ENCODE data around the gene LRP2.
"Not testable (repeated sequence)": the region's sequence is repeated elsewhere in the genome, so short reads cannot be mapped to it uniquely, and the experiment has no call there.

The LRP2 gene

DNA sequence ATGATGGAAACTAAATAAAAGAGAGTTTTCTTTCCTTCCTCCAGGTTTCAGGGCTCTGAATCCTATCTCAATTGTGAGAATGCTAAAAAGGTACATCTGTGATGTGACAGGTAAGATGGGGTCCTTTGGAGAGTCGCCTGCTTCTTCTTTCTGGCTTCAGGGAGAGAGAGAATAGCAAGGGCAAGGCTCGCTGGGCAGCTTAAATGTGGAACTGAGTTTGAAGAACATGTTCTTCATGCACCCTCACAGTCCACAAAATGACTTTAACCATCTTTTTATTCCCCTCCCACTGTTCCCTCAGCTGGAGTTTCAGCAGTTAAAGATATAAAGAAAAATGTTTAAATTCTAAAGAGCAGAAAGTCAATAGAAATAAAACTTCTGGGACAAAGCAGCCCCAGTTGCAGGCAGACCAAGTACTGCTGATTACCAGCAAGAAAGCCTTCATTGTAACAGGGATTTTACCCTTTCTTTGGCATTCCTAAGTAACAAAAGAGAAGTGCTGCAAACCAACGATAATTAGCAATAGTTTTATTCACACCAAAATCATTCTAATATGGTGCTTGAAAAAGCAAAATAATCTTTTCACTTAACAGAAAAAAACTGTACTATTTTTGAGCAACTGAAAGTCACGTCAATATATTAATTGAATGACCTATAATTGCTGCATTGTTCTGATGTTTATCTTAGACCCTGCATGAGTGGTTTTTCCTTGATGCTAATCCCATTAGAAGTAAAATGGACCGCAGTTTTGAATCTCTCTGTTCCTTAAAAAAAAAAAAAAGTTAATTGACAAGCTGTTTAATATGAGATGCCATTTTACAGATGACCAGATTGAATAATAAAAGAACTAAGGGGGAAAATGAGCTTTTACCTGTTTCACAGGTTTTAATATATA lies 61.5 kb downstream of the LRP2 start:
- Mint-ChIP-seq H3K27ac (no peak overlapping the region), H3K9me3 (no peaks in the 10 kb centered on the region), H3K4me1 (ENCODE audit: low read depth) (no peaks in the 10 kb centered on the region), H3K4me3 (no peak overlapping the region), H3K27me3 (peaks cover 11% of the 10 kb centered on the region), H3K36me3 (ENCODE audit: low read depth) (no peaks in the 10 kb centered on the region)
- no peak for DNase-seq

DNA sequence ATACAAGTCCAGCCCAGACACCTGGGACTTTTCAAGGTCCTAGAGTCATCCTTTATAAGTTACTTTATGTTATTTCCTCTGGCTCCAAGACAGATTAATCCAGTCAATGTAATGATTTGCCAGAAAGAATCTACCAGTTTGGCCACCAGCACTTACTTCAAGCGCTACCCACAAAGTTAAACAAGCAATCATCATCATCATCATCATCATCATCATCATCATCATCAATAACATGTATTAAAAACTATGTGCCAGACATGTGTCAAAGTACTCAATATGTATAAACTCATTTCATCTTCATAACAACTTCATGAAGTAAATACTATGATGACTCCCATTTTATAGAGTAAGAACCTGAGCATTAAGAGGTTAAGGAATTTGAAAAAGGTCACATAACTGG lies 64.3 kb downstream of the LRP2 start:
- no peak overlapping the region for H3K27ac Mint-ChIP-seq
- DNase-seq = no peak
- H3K4me1 Mint-ChIP-seq (ENCODE audit: low read depth) = no peaks in the 10 kb centered on the region
- H3K36me3 Mint-ChIP-seq (ENCODE audit: low read depth) = no peaks in the 10 kb centered on the region
- peaks cover 16% of the 10 kb centered on the region for H3K27me3 Mint-ChIP-seq
- H3K4me3 Mint-ChIP-seq = no peak overlapping the region
- no peaks in the 10 kb centered on the region for H3K9me3 Mint-ChIP-seq

DNA sequence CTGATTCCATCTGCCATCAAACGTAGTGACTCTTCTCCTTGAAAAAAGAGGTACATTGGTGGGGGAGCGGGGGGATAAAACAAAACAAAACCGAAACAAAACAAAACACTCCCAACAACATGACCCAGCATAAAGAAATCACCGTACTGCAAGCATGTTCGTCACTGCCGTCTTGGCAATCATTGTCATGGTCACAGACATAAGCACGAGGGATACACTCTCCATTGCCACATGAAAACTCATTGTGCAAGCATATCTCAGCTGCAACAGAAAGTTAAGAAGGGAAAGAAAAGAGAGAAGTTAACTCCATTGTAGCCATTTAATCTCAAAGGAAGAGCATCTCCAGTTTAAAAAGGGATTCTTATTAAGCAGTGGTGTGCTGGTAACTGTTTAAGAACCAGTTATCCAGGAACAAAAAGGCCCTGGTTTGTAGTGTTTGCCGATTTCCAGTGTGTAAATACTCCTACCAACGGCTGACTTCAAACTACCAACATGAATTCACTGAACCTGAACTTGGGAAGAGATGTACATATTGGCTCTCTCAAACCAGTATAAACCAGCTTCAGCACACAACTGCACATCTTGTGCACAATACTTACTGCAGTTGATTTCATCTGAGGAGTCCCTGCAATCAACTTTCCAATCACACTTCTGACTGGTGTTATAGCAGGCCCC lies 68.2 kb downstream of the LRP2 start:
- H3K9me3 Mint-ChIP-seq = no peaks in the 10 kb centered on the region
- no peaks in the 10 kb centered on the region for H3K36me3 Mint-ChIP-seq (ENCODE audit: low read depth)

DNA sequence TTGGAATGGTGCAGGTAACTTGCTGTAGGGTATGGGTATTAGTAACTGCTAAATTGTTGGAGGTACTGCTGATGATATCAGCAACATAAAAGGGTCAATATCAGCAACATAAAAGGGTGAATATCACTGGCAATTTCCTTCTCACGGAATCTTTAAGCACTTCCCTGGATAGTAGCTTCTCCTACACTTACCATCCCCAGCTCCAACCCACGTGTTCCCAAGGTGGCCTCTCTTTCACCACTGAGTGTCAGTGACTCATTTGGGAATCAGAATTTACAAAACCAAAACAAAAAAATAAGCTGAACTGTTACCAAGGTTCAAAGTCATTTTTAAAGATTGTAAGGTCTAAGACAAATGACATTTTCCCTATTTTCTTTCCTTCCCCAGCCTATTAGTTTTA lies 70.8 kb downstream of the LRP2 start:
- Mint-ChIP-seq H3K36me3 (ENCODE audit: low read depth) (no peaks in the 10 kb centered on the region), H3K27ac (no peak overlapping the region), H3K4me1 (ENCODE audit: low read depth) (no peaks in the 10 kb centered on the region), H3K27me3 (peaks cover 23% of the 10 kb centered on the region), H3K9me3 (no peaks in the 10 kb centered on the region), H3K4me3 (no peak overlapping the region)
- DNase-seq = no peak

More for the DNA sequence above, 68.2 kb downstream of the LRP2 start:
- no peak overlapping the region for H3K4me3 Mint-ChIP-seq
- no peak for DNase-seq
- H3K27ac Mint-ChIP-seq = no peak overlapping the region
- H3K27me3 Mint-ChIP-seq = peaks cover 28% of the 10 kb centered on the region
- no peaks in the 10 kb centered on the region for H3K4me1 Mint-ChIP-seq (ENCODE audit: low read depth)

DNA sequence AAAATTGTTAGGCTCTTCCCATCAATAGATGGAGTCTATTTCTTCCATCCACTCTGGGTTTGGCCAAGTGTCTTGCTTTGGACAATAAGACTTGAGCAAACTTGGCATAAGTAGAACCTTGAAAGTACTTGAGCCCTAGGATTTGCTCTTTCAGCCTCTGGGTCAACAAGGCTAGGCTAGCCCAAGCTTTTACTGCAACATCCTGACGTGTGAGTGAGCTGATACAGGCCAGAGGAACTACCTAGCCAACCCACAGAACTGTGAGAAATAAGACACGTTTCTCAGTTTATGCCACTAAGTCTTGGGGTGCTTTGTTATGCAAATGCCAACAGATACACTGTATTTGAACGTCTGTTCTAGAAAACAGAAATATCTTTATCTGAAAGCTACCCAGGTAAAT lies 71.9 kb downstream of the LRP2 start:
- Mint-ChIP-seq H3K9me3 (no peaks in the 10 kb centered on the region), H3K4me3 (no peak overlapping the region), H3K27ac (no peak overlapping the region), H3K4me1 (ENCODE audit: low read depth) (no peaks in the 10 kb centered on the region), H3K27me3 (peaks cover 27% of the 10 kb centered on the region), H3K36me3 (ENCODE audit: low read depth) (no peaks in the 10 kb centered on the region)
- no peak for DNase-seq

DNA sequence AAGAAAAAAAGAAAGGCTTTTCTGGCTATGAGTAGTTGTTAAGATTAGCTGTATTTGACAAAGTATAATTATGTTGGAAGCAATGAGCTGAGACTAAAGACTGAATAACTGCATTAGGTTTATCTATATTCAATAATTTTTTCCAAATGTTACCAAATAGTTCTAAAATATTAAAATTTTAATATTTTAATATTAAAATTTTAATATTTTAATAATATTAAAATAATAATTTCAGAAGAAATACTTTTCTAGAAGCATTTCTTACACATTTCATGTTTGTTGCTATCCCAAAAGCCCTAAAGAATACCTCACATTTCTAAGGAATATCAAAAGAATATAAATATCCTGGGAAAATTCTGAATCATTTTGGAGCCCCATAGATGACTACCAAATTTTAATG lies 74.7 kb downstream of the LRP2 start:
- H3K27ac Mint-ChIP-seq = no peak overlapping the region
- peaks cover 27% of the 10 kb centered on the region for H3K27me3 Mint-ChIP-seq
- DNase-seq = no peak
- no peak overlapping the region for H3K4me3 Mint-ChIP-seq
- H3K4me1 Mint-ChIP-seq (ENCODE audit: low read depth) = no peaks in the 10 kb centered on the region
- no peaks in the 10 kb centered on the region for H3K36me3 Mint-ChIP-seq (ENCODE audit: low read depth)
- no peaks in the 10 kb centered on the region for H3K9me3 Mint-ChIP-seq

DNA sequence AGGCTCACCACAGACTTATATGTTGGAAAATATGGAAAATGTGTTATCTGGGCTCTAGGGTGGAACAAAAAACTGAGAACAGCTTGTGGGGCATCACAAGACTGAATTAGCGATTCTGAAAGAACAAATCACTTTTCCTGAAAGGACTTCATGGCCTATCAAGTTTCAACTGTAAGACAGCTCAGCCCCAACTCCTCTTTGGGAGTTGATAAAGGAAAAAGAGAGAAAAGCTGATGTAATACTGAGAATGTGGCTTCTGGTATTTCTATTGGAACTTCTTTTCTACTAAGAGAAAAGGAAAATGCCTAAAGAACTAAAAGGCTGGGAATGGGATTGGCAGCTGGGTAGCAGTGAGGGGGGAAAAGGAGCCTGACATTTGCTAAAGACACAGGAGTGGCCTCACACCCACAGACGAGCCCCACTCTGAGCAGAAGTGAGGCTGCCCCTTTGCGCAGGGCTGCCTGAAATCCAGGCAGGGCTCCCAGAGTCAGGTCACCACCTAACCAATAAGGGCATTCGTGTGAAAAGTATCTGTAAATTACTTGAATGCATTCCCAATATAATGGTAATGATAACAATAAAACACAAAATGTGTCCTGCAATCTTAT lies 75.6 kb downstream of the LRP2 start:
- Mint-ChIP-seq H3K4me1 (ENCODE audit: low read depth) (no peaks in the 10 kb centered on the region), H3K9me3 (no peaks in the 10 kb centered on the region), H3K27me3 (peaks cover 24% of the 10 kb centered on the region), H3K4me3 (no peak overlapping the region), H3K36me3 (ENCODE audit: low read depth) (no peaks in the 10 kb centered on the region), H3K27ac (no peak overlapping the region)
- DNase-seq = no peak

DNA sequence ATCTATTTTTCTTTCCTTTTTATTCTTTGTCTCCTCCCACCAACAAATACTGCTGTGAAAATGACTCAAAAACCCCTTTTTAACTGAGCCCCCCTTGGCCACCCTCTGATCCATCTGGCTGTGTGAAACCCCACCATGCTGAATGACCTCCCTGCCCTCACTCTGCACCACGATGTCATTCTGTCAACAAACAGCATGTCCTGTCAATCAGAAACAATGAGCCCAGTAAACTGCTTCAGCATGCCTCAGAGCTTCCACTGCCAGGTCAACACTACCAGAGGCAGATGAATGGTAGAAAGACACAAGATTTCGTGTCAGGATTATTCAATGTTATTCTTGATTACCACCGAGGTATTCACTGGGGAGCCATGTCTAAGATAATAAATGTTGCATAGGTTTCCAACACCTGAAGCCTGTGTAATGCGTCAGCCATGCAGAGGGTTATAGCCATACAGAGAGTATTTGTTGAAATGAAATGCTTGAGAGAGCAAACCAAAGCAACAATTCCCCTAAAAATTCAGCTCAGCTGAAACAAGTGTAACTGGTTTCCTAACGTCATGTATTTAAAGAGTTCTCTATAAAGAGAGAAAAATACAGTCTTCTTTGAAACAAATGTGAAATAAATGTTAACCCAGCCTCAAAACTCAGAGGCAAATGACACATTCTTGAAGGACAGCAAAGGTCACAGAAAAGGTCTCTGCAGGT lies 76.7 kb downstream of the LRP2 start:
- Mint-ChIP-seq H3K4me3 (no peak overlapping the region), H3K4me1 (ENCODE audit: low read depth) (no peaks in the 10 kb centered on the region), H3K27ac (no peak overlapping the region), H3K36me3 (ENCODE audit: low read depth) (no peaks in the 10 kb centered on the region), H3K9me3 (no peaks in the 10 kb centered on the region), H3K27me3 (peaks cover 24% of the 10 kb centered on the region)
- DNase-seq = no peak

DNA sequence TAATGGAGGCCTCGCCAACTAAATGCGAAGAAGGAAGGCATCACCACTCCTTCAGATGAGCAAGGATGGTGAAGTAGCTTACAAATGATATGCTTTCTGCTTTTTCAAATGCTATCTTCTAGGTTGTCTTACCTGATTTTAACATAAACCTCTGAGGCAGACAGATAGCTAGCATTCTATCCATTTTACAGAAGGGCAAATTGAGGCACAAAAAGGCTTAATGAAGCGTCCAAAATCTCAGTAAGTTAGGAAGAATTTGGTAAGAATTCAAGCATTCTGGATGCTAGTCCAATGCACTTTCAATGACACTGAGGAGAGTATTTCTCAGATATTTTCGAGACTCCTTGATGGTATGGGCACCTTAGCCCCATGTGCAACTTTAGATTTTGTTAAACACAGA lies 81.8 kb downstream of the LRP2 start:
- Mint-ChIP-seq H3K27ac (no peak overlapping the region), H3K36me3 (ENCODE audit: low read depth) (no peaks in the 10 kb centered on the region), H3K27me3 (peaks cover 21% of the 10 kb centered on the region), H3K4me1 (ENCODE audit: low read depth) (no peaks in the 10 kb centered on the region), H3K4me3 (no peak overlapping the region), H3K9me3 (no peaks in the 10 kb centered on the region)
- no peak for DNase-seq

DNA sequence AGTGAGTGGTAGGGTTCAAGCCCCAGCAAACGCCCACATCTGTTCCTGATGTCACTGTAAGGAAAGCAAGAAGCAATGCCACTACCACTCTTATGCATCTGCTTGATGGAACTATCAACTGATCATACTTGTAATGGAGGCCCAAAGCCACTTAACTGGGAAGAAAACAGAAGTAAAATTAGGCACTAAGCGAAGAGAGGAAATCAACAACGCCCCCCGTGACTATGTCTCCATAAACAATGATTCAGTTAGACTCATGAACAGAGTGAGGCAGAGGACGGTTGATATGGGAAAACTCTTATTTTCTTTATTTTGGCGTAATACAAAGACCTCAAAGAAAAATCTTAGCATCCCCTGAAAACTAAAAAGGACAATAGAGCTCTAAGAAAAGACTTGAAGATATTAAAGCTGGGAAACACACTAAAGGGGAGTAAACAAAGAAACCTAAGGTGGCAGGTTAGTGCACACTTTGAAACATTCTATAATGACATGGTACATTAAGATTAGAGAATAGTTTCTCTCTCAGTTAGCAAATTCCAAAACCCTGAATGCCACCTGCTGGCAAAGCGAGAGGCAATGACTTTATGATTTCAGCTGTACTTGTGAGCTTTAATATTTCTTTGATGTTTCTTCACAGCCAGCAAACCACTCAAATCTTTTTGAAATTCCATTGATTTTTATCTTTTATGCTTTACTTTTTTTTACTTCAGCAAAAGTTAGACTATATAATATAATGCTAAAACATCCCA lies 86.5 kb downstream of the LRP2 start:
- Mint-ChIP-seq H3K27me3 (peaks cover 17% of the 10 kb centered on the region), H3K27ac (no peak overlapping the region), H3K9me3 (no peaks in the 10 kb centered on the region), H3K4me3 (no peak overlapping the region), H3K4me1 (ENCODE audit: low read depth) (no peaks in the 10 kb centered on the region), H3K36me3 (ENCODE audit: low read depth) (no peaks in the 10 kb centered on the region)
- no peak for DNase-seq

DNA sequence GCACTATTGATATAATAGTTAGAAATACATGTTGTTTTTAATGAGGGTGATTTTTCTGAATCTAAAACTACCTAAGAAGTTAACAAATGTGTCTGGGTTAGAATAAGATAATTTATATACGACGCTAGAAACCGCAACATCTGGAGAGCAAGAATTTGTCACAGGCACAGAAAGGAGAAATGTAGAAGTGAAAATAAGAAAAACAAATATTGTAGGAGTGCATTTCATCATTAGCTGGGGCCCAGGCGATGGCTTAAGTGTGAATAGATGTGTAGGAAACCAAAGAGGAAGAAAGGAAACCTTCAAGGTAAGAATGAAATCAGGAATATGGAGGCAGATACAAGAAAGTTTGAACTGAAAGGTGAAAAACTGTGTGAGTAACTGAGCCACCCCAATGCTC lies 90.3 kb downstream of the LRP2 start:
- Mint-ChIP-seq H3K27me3 (peaks cover 21% of the 10 kb centered on the region), H3K27ac (no peak overlapping the region), H3K4me1 (ENCODE audit: low read depth) (no peaks in the 10 kb centered on the region), H3K9me3 (no peaks in the 10 kb centered on the region), H3K36me3 (ENCODE audit: low read depth) (no peaks in the 10 kb centered on the region), H3K4me3 (no peak overlapping the region)
- DNase-seq = no peak

DNA sequence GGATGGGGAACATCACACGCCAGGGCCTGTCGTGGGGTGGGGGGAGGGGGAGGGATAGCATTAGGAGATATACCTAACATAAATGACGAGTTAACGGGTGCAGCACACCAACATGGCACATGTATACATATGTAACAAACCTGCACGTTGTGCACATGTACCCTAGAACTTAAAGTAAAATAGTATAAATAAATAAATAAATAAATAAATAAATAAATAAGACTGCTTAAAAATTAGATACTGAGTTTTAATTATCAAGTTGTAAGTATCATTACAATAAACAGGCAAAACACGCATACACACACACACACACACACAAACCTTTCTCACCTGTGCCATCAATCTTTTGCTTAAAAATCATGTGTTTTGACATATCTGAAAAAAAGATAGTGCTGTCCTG lies 91.8 kb downstream of the LRP2 start:
- not testable (repeated sequence) for H3K9me3 Mint-ChIP-seq; H3K36me3 Mint-ChIP-seq (ENCODE audit: low read depth); DNase-seq; H3K27ac Mint-ChIP-seq; H3K4me1 Mint-ChIP-seq (ENCODE audit: low read depth); H3K4me3 Mint-ChIP-seq
- peaks cover 21% of the 10 kb centered on the region for H3K27me3 Mint-ChIP-seq

DNA sequence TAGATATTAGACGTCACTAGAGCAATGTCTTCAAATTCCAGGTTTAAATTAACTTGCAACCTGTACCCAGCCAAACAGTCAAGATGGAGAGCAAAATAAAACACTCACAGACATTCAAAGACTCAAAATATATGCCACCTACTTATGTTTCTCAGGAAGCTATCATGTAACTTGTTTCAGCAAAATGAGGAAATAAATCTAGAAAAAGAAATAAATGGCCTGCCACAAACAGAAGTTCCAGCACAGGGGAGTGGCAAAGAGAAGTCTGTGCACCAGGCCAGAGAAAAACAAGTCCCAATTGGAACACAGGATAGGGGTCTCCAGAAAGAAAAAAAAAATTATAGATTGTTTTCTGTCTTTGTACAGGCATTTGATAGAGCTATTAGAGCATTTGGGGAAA lies 96.7 kb downstream of the LRP2 start:
- Mint-ChIP-seq H3K27me3 (peaks cover 15% of the 10 kb centered on the region), H3K27ac (no peak overlapping the region), H3K4me1 (ENCODE audit: low read depth) (no peaks in the 10 kb centered on the region), H3K36me3 (ENCODE audit: low read depth) (no peaks in the 10 kb centered on the region), H3K9me3 (no peaks in the 10 kb centered on the region), H3K4me3 (no peak overlapping the region)
- DNase-seq = no peak

Data from activated T-cell treated with anti-CD3 and anti-CD28 coated beads, Interleukin-2, amount 50 U/mL, for 24 hours (primary cell).